PC-9 (cell line): Measurements from ENCODE around the gene HS6ST3.

Source experiments
- EZH2 ChIP-seq: fragments of 200-600 bp; sonication (generic); IDR thresholded peaks from 2 replicates; pipeline ENCODE4 v1.8.0; 2017; ENCODE audit warnings: antibody characterized with exemption, low read depth
- TF ChIP-seq, protein P1 (sequence below): fragments of 200-600 bp; sonication (generic); conservative IDR thresholded peaks from 2 replicates; pipeline ENCODE4 v1.6.1; 2017; ENCODE audit warnings: mixed run types, antibody characterized with exemption, mild to moderate bottlenecking, moderate library complexity

DNA sequence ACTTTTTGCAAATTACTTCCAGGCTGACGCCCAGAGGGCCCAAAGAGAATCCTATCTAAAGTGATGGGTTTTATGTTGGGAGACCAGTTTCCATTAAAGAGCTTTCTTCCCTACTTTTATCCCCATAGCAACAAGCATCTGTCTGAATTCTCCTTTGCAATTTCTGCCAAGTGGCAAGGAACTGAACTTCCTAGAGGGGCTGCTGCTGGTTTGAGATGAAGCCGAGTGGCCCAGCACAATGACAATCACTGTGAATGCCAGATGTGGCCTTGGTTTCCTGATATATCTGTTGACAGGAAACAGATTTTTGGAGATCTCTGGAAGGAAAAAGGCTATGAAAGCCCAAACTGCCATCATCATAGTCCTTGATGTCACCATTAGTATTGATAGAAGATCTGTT, 705.8 kb downstream of the HS6ST3 start:
- TF ChIP-seq, protein P1, sequence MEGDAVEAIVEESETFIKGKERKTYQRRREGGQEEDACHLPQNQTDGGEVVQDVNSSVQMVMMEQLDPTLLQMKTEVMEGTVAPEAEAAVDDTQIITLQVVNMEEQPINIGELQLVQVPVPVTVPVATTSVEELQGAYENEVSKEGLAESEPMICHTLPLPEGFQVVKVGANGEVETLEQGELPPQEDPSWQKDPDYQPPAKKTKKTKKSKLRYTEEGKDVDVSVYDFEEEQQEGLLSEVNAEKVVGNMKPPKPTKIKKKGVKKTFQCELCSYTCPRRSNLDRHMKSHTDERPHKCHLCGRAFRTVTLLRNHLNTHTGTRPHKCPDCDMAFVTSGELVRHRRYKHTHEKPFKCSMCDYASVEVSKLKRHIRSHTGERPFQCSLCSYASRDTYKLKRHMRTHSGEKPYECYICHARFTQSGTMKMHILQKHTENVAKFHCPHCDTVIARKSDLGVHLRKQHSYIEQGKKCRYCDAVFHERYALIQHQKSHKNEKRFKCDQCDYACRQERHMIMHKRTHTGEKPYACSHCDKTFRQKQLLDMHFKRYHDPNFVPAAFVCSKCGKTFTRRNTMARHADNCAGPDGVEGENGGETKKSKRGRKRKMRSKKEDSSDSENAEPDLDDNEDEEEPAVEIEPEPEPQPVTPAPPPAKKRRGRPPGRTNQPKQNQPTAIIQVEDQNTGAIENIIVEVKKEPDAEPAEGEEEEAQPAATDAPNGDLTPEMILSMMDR, result no peak
- no peak for TF ChIP-seq EZH2
